HepG2 (cell line): ENCODE measurements around the gene VWA7. TPM values are rescaled to one million over a fixed set of nuclear protein-coding genes. Genes with fewer than 3 reads are reported as not detected.

Source experiments
- CBX5 ChIP-seq: sonication (generic); formaldehyde crosslinking; IDR thresholded peaks from 2 replicates; pipeline ENCODE4 v1.4.0; 2020; ENCODE audit warnings: missing genetic modification reagents, borderline replicate concordance
- JDP2 ChIP-seq: sonication (generic); formaldehyde crosslinking; IDR thresholded peaks from 2 replicates; pipeline ENCODE4 v1.8.1; 2022; ENCODE audit warnings: missing genetic modification reagents, borderline replicate concordance
- MZF1 ChIP-seq: sonication (generic); formaldehyde crosslinking; IDR thresholded peaks from 2 replicates; pipeline ENCODE4 v1.8.1; 2023; ENCODE audit warnings: mild to moderate bottlenecking, missing genetic modification reagents, borderline replicate concordance
- NR2F6 ChIP-seq, 2 experiments: IDR thresholded peaks; 2 replicates each; pipeline ENCODE4 v1.6.1; 2016; ENCODE audit warnings: antibody characterized with exemption in 1 of 2, mild to moderate bottlenecking in 1 of 2
- ZFP1 ChIP-seq: IDR thresholded peaks from 2 replicates; pipeline ENCODE4 v1.6.1; 2016
- ZNF235 ChIP-seq: sonication (generic); formaldehyde crosslinking; IDR thresholded peaks from 2 replicates; pipeline ENCODE4 v1.8.1; 2023; ENCODE audit warnings: mild to moderate bottlenecking, missing genetic modification reagents, borderline replicate concordance
- ZNF260 ChIP-seq: sonication (generic); formaldehyde crosslinking; IDR thresholded peaks from 2 replicates; pipeline ENCODE4 v1.4.0; 2020; ENCODE audit warnings: missing genetic modification reagents, low read depth, mild to moderate bottlenecking, borderline replicate concordance
- ZNF3 ChIP-seq: IDR thresholded peaks from 2 replicates; pipeline ENCODE4 v1.7.0; 2017; ENCODE audit warnings: inconsistent platforms
- ZNF317 ChIP-seq: sonication (generic); formaldehyde crosslinking; IDR thresholded peaks from 2 replicates; pipeline ENCODE4 v1.5.0; 2020; ENCODE audit warnings: mild to moderate bottlenecking, missing genetic modification reagents
- polyA plus RNA-seq, 8 experiments: library from polyadenylated mRNA; depleted of rRNA in 3 of 8; stranded (reverse) in 7 of 8; unstranded in 1 of 8; fragments of >200 nt; fragmentation: Illumina TruSeq in 4 of 8; extraction: Trizol in 4 of 8; gene quantifications; 2 replicates each; pipeline versions ENCODE4 v1.2.1 to v1.2.3, GENCODE V29; 2011 to 2016; ENCODE audit warnings: low read depth in 4 of 8, missing spikeins in 1 of 8, mixed read lengths in 1 of 8; ENCODE audit not compliant: insufficient read depth in 1 of 8
- total RNA-seq, 5 experiments: library from RNA; depleted of rRNA; stranded (reverse); fragments of >200 nt; fragmentation: Illumina TruSeq; extraction: Trizol; gene quantifications; 2 replicates each; pipeline ENCODE4 v1.2.3, GENCODE V29; 2016; ENCODE audit warnings: low read depth in 1 of 5
- TF ChIP-seq, protein P1 (sequence below): sonication (generic); formaldehyde crosslinking; IDR thresholded peaks from 2 replicates; pipeline ENCODE4 v1.4.0; 2020; ENCODE audit warnings: mild to moderate bottlenecking, missing genetic modification reagents
- TF ChIP-seq, protein P2 (sequence below): sonication (generic); formaldehyde crosslinking; IDR thresholded peaks from 2 replicates; pipeline ENCODE4 v1.4.0; 2020; ENCODE audit warnings: missing genetic modification reagents
- TF ChIP-seq, protein P3 (sequence below): sonication (generic); formaldehyde crosslinking; IDR thresholded peaks from 2 replicates; pipeline ENCODE4 v1.4.0; 2020; ENCODE audit warnings: missing genetic modification reagents
- TF ChIP-seq, protein P4 (sequence below): sonication (generic); formaldehyde crosslinking; IDR thresholded peaks from 2 replicates; pipeline ENCODE4 v1.8.0; 2022; ENCODE audit warnings: missing genetic modification reagents, low read depth, mild to moderate bottlenecking, borderline replicate concordance

VWA7 gene
- total and polyA plus RNA-seq, 2 of the 13 experiments (the other 11 are each of a cell fraction or from before 2014, with no cell fraction given) = 0.86 to 3.3 TPM

DNA sequence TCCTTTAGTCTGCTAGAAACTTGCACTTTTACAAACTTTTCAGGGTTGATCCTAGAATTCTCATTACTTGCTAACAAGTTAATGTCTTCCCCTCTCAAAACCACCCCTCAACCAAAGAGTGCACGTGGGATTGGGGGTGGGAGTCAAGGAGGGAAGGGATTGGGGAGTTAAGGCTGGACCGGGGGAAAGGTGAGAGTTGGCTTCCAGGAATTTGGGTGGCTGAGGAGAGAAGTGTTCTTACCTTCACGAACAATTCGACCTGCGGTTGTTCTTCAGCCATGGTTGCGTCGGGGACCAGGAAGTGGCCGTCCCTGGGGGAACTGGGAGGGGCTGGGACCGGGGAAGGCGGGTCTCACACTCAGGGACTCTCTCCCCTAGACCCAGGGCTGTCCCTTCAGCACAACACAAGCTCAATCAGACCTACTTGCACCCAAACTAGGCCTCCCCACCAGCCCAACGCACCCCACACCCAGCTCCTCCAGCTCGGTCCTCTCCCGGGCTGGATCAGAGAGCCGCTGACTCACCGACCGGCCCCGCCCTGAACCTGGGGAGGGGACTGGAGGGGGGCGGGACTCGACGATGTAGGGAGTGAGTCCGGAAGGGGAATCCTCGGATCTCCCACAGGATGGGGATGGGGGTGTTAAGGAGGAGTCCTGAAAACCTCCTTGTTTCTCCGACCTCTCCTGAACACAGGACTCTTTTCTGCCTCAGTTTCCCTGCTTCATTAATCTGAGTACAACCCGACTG lies 40.9 kb downstream of the VWA7 start, which contains the start of gene CLIC1 (continued):
- TF ChIP-seq, protein P1, sequence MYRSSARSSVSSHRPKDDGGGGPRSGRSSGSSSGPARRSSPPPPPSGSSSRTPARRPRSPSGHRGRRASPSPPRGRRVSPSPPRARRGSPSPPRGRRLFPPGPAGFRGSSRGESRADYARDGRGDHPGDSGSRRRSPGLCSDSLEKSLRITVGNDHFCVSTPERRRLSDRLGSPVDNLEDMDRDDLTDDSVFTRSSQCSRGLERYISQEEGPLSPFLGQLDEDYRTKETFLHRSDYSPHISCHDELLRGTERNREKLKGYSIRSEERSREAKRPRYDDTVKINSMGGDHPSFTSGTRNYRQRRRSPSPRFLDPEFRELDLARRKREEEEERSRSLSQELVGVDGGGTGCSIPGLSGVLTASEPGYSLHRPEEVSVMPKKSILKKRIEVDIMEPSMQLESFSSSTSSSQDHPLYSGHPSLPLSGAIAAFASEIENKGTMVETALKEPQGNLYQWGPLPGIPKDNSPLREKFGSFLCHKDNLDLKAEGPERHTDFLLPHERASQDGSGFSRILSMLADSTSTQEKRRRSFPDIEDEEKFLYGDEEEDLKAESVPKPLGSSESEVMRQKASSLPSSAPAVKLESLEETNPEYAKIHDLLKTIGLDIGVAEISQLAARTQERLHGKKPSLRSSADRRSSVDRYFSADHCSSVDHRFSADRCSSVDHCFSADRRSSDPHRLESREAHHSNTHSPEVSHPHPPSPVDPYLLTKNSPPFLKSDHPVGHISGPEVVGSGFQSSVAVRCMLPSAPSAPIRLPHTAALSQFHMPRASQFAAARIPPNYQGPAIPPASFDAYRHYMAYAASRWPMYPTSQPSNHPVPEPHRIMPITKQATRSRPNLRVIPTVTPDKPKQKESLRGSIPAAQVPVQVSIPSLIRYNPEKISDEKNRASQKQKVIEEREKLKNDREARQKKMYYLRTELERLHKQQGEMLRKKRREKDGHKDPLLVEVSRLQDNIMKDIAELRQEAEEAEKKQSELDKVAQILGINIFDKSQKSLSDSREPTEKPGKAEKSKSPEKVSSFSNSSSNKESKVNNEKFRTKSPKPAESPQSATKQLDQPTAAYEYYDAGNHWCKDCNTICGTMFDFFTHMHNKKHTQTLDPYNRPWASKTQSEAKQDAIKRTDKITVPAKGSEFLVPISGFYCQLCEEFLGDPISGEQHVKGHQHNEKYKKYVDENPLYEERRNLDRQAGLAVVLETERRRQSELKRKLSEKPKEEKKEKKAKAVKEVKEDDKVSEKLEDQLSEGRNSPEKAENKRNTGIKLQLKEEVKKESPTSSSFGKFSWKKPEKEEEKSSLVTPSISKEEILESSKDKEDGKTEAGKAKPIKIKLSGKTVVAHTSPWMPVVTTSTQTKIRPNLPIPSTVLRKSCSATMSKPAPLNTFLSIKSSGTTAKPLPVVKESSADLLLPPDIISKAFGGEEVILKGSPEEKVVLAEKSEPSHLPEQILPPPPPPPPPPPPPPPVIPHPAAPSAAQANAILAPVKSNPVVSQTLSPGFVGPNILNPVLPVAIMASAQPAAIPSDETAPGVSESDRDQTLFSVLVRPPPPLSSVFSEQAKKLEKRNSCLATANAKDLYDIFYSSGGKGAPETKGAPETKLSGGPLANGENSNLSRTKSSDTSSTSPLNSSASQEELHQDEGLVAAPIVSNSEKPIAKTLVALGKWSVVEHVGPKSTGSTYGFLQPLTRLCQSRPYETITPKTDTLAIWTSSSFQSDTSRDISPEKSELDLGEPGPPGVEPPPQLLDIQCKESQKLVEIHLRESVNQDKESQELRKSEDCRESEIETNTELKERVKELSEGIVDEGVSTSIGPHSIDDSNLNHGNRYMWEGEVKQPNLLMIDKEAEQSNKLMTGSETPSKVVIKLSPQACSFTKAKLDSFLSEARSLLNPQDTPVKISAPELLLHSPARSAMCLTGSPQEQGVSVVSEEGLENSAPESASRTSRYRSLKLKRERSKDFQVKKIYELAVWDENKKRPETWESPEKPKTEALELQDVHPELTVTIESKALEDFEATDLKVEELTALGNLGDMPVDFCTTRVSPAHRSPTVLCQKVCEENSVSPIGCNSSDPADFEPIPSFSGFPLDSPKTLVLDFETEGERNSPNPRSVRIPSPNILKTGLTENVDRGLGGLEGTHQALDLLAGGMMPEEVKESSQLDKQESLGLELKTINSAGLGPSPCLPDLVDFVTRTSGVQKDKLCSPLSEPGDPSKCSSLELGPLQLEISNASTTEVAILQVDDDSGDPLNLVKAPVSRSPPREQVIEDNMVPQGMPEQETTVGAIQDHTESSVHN (CRISPR knock-in tag) = 0 out of 2 replicates have a peak, but pooled peaks have one; percentile 22
- TF ChIP-seq, protein P2, sequence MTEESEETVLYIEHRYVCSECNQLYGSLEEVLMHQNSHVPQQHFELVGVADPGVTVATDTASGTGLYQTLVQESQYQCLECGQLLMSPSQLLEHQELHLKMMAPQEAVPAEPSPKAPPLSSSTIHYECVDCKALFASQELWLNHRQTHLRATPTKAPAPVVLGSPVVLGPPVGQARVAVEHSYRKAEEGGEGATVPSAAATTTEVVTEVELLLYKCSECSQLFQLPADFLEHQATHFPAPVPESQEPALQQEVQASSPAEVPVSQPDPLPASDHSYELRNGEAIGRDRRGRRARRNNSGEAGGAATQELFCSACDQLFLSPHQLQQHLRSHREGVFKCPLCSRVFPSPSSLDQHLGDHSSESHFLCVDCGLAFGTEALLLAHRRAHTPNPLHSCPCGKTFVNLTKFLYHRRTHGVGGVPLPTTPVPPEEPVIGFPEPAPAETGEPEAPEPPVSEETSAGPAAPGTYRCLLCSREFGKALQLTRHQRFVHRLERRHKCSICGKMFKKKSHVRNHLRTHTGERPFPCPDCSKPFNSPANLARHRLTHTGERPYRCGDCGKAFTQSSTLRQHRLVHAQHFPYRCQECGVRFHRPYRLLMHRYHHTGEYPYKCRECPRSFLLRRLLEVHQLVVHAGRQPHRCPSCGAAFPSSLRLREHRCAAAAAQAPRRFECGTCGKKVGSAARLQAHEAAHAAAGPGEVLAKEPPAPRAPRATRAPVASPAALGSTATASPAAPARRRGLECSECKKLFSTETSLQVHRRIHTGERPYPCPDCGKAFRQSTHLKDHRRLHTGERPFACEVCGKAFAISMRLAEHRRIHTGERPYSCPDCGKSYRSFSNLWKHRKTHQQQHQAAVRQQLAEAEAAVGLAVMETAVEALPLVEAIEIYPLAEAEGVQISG (CRISPR knock-in tag) = peak; percentile 60
- TF ChIP-seq, protein P3, sequence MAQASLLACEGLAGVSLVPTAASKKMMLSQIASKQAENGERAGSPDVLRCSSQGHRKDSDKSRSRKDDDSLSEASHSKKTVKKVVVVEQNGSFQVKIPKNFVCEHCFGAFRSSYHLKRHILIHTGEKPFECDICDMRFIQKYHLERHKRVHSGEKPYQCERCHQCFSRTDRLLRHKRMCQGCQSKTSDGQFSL = no peak; the same call in 1 of the 2 replicates
- TF ChIP-seq ZNF235 (CRISPR knock-in tag) = peak; percentile 84; the same call in 1 of the 2 replicates
- TF ChIP-seq, protein P4, sequence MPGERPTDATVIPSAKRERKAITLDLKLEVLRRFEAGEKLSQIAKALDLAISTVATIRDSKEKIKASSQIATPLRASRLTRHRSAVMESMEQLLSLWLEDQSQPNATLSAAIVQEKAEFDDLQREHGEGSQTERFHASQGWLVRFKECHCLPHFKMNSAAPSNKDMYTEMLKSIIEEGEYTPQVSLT (CRISPR knock-in tag) = no peak
- no peak; the same call in 1 of the 2 replicates for TF ChIP-seq NR2F6 (IDR thresholded peaks at IDR 0.05)
- 0 out of 2 replicates have a peak, but pooled peaks have one; percentile 28 for TF ChIP-seq NR2F6 (CRISPR knock-in tag; IDR thresholded peaks at IDR 0.05)
- TF ChIP-seq JDP2 (CRISPR knock-in tag) = no peak; the same call in 1 of the 2 replicates
- TF ChIP-seq ZNF3 (CRISPR knock-in tag) = peak; percentile 34; the same call in 1 of the 2 replicates
- no peak for TF ChIP-seq ZNF317 (CRISPR knock-in tag)
- TF ChIP-seq CBX5 (CRISPR knock-in tag) = peak; percentile 83
- TF ChIP-seq ZNF260 (CRISPR knock-in tag) = no peak
- TF ChIP-seq ZFP1 (CRISPR knock-in tag) = 0 out of 2 replicates have a peak, but pooled peaks have one; percentile 51
- TF ChIP-seq MZF1 (CRISPR knock-in tag) = peak; percentile 78; the same call in 1 of the 2 replicates
